Motor neuron (in vitro differentiated cells): ENCODE data around the gene FAM167B. TPM values are rescaled to one million over a fixed set of nuclear protein-coding genes. Genes with fewer than 3 reads are reported as not detected.
A peak's percentile ranks its signal among the peaks of the same experiment; 100 is the strongest.
"Not testable (repeated sequence)": the region's sequence is repeated elsewhere in the genome, so short reads cannot be mapped to it uniquely, and the experiment has no call there.

Experiments used
- ATAC-seq, 8 experiments: fragments of 200-7000 bp; cut with Tn5 transposase; replicated peaks in 6 of 8; 2 replicates each; pipeline ENCODE4 v1.8.0; 2021; ENCODE audit warnings: mild to moderate bottlenecking in 8 of 8, moderate library complexity in 8 of 8
- H3K27ac ChIP-seq, 2 donors: fragments of 250-450 bp; sonication (Bioruptor Pico); 2 replicates each; pipeline ENCODE4 v1.9.0; 2021; ENCODE audit warnings: antibody characterized with exemption in 2 of 2, mild to moderate bottlenecking in 2 of 2, moderate library complexity in 1 of 2
- H3K4me1 ChIP-seq, 2 donors: fragments of 250-450 bp; sonication (Bioruptor Pico); replicated peaks in 1 of 2; 2 replicates each; pipeline ENCODE4 v1.6.1; 2021; ENCODE audit warnings: antibody characterized with exemption in 2 of 2, mild to moderate bottlenecking in 2 of 2, moderate library complexity in 1 of 2
- H3K4me3 ChIP-seq, 5 donors: fragments of 250-450 bp; sonication (Bioruptor Pico); 2 replicates each; pipeline ENCODE4 v1.9.0; 2021; ENCODE audit warnings: antibody characterized with exemption in 5 of 5, mild to moderate bottlenecking in 5 of 5, moderate library complexity in 4 of 5
- WGBS, 10 experiments: fragments of 450-650 bp; shearing (Covaris generic); methylation state at CpG; one replicate each; pipeline ENCODE4 v1.0.0; 2022; 5-methylcytosine and 5-hydroxymethylcytosine counted together
- in situ Hi-C, 9 experiments: fragments of 400-800 bp; cut with MboI; loops; one replicate each; pipeline ENCODE4 v1.15.0; 2021; ENCODE audit warnings: low sequenced_read_pairs in 9 of 9, low pct_unique_long_range_greater_than_20kb in 2 of 9; ENCODE audit not compliant: unreplicated experiment in 9 of 9
- total RNA-seq, 8 experiments: library from RNA; unstranded; fragments of 300-600 nt; gene quantifications; 2 replicates each; pipeline versions ENCODE4 v1.2.3 to v1.2.4, GENCODE V29; 2022

FAM167B gene
- total RNA-seq, 8 experiments from 2014 or later, result 0.49 to 12.0 (median 2.2) TPM; not detected in 1

DNA sequence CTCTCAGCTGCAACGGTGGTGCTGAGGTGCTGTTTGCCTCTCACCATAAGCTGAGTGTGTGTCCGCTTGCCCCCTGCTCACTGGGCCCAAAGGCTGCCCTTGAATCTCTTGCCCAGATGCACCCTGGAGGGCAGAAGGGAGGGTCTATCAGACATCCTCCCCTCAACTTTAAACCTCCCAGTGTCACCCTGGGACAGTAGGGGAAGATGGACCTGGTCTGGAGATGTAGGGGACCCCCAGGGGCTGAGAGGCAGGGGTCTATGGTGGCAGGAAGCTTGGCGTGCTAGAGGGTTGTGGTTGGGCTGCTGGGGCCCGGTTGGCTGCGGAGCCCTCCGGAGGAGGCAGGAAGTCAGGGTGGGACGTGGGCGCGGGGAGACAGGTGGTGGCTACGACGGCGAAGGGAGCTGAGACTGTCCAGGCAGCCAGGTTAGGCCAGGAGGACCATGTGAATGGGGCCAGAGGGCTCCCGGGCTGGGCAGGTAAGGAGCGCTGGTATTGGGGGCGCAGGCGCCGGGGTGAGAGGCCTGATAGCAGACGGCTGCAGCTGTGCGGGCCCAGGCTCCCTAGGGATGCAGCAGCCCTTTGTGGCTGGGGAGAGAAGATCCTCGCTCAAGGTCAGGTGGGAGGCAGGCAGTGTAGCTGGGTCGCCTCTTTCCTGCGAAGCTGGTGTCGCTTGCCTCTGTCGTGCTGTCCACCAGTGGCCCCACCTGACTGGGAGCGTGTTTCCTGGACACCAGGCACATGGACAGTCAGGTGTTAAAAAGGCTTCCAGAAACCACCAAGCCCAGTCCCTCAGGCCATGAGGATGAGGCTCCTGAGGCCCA, 4.1 kb downstream of the FAM167B start, which contains the start of gene LCK:
Gene LCK, plus strand, starts transcription at position 373 of the 824 bp plus-strand sequence. CDS start 23,065 bp downstream, outside the sequence.
- H3K27ac ChIP-seq, result peak within 1 kb of the TSS; percentile 42 to 68
- 0 to 100% (median 88%) methylated on average over 1 to 19 of the region's 25 CpGs; no CpG with 5 or more reads in 3 of the 10 experiments for WGBS, 10 experiments
- peaks cover 23 to 27% of the 10 kb centered on the region in 2 donors for H3K4me1 ChIP-seq
- in situ Hi-C loops, result no loop called here
- peak in 2 of 8 experiments; percentile 3 to 4 for ATAC-seq
- H3K4me3 ChIP-seq, result no peak within 1 kb of the TSS

DNA sequence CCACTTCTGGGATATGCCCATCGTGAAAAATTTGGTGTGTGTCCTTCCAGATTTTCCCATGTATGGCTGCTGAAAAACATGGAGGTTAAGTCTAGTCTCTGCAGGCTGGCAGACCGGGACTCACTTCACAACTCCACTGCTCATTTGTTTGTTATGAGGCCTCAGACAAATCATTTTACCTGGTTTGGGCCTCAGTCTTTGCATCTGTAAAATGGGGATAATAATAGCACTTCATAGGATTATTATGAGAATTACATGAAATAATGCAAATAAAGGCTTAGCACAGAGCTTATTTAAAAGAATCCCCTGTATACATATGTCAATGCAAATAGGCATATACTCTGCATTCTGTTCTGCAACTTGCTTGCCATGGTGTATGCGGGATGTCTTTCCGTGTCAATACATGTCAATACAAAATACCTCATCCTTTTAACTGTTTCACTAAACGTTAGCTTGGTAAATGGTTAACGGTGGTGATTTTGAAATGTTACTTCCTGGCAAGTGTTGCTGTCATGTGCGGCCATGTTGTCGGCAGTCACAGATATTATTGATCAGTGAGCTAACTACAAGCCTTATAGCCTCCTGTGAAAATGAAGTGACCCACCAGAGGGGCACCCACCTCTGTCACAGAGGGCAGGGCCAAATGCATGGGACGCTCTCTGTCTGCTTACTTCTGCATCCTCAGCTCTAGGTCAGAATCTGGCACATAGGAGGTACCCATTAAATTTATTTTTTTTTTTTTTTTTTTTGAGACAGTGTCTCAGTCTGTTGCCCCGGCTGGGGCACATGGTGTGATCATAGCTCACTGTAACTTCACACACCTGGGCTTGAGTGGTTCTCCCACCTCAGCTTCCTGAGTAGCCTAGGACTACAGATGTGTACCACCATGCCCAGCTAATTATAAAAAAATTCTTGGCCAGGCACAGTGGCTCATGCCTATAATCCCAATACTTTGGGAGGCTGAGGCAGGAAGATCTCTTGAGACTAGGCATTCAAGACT, 8.3 kb downstream of the FAM167B start:
- peaks cover 8 to 13% of the 10 kb centered on the region in 2 donors for H3K4me1 ChIP-seq
- H3K4me3 ChIP-seq, result no peak overlapping the region
- in situ Hi-C loops, result no loop called here
- 22 to 100% (median 90%) methylated on average over 1 to 10 of the region's 10 CpGs for WGBS, 10 experiments
- ATAC-seq, result no peak
- no peak overlapping the region for H3K27ac ChIP-seq

DNA sequence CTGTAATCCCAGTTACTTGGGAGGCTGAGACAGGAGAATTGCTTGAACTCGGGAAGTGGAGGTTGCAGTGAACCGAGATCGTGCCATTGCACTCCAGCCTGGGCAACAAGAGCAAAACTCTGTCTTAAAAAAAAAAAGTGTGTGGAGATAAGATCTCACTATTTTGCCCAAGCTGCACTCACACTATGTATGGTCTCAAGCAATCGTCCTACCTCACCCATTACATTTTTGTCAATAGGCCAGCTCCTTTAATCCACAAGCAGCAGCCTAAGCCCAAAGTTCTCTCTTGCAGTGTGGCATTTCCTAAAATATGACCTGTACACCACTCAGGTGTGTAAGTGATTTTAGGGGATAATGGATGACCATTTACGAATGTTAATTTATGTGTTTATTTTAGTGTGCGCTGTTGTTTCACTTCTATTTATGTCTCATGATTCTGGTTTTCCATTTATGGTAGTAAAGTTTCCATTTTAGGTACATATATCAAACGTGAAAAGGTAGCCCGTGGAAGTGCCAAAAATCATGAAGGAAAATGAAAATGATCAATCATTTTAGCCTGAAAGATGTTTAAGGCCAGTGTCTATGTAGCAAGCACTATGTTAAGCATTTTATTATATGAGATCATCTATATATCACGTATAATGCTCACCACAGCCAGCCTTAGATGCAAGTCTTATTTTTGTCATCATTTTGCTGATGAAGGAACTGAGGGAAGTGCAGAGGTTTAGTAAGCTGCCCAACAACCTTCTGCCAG, 9.6 kb downstream of the FAM167B start:
- H3K4me3 ChIP-seq, result no peak overlapping the region
- ATAC-seq, result no peak
- in situ Hi-C loops, result no loop called here
- H3K4me1 ChIP-seq, result peaks cover 0 to under 1% of the 10 kb centered on the region in 2 donors
- 43 to 89% (median 70%) methylated on average over 1 to 9 of the region's 9 CpGs for WGBS, 10 experiments
- no peak overlapping the region for H3K27ac ChIP-seq

DNA sequence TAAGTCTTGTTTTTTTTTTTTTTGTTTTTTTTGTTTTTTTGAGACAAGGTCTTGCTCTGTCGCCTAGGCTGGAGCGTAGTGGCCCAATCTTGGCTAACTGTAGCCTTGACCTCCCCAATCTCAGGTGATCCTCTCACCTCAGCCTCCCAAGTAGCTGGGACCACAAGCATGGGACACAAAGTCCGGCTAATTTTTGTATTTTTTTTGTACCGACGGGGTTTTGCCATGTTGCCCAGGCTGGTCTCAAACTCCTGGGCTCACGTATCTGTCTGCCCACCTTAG, 10.1 kb downstream of the FAM167B start:
- H3K4me1 ChIP-seq, result no peaks in the 10 kb centered on the region
- 70 to 96% (median 85%) methylated on average over 2 to 6 of the region's 6 CpGs; no CpG with 5 or more reads in 3 of the 10 experiments for WGBS, 10 experiments
- no peak overlapping the region for H3K4me3 ChIP-seq
- ATAC-seq, result no peak
- in situ Hi-C loops, result no loop called here
- no peak overlapping the region for H3K27ac ChIP-seq

DNA sequence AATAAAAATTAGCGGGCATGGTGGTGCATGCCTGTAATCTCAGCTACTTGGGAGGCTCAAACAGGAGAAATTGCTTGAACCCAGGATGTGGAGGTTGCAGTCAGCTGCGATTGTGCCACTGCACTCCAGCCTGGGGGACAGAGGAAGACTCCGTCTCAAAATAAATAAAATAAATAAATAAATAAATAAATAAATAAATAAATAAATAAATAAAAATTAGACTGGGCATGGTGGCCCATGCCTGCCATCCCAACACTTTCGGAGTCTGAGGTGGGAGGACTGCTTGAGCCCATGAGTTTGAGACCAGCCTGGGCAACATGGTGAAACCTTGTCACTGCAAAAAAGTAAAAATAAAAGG, 16.2 kb downstream of the FAM167B start:
- H3K27ac ChIP-seq, H3K4me3 ChIP-seq, in situ Hi-C loops, ATAC-seq, H3K4me1 ChIP-seq: not testable (repeated sequence)
- 80 to 100% (median 90%) methylated on average over 1 to 4 of the region's 4 CpGs for WGBS, 10 experiments

DNA sequence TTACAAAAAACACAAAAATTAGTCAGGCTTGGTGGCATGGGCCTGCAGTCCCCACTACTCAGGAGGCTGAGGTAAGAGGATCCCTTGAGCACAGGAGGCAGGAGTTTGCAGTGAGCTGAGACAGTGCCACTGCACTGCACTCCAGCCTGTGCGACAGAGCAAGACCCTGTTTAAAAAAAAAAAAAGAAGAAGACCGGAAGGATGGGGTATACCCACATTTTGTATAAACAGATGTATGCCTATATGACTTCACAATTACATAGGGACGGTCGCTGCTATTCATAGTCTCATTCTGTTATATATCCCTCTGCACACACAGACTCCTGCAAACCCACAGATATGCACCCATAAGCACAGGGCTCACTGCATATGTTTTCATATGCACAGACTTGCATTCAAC, 16.7 kb downstream of the FAM167B start:
- in situ Hi-C loops, result no loop called here
- no peak for ATAC-seq

DNA sequence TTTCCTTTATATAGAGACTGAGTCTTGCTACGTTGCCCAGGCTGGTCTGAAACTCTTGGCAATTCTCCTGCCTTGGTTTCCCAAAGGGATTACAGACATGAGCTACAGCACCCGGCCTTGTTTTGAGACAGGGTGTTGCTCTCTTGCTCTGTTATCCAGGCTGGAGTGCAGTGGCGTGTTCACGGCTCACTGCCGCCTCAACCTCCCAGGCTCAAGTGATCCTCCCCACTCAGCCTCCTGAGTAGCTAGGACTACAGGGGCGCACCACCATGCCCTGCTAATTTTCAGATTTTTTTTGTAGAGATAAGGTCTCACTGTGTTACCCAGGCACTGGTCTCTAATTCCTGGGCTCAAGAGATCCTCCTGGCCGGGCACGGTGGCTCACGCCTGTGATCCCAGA, 18.8 kb downstream of the FAM167B start:
- Histone ChIP-seq H3K4me3 (no peak overlapping the region), H3K4me1 (no peaks in the 10 kb centered on the region), H3K27ac (no peak overlapping the region)
- 70 to 100% (median 91%) methylated on average over 1 to 7 of the region's 9 CpGs for WGBS, 10 experiments
- in situ Hi-C loops, result no loop called here
- ATAC-seq, result no peak

More for the DNA sequence above, 16.7 kb downstream of the FAM167B start:
- no peaks in the 10 kb centered on the region for H3K4me1 ChIP-seq
- no peak overlapping the region for H3K27ac ChIP-seq
- 40 to 88% (median 83%) methylated on average over 1 to 4 of the region's 4 CpGs; no CpG with 5 or more reads in 2 of the 10 experiments for WGBS, 10 experiments
- no peak overlapping the region for H3K4me3 ChIP-seq

DNA sequence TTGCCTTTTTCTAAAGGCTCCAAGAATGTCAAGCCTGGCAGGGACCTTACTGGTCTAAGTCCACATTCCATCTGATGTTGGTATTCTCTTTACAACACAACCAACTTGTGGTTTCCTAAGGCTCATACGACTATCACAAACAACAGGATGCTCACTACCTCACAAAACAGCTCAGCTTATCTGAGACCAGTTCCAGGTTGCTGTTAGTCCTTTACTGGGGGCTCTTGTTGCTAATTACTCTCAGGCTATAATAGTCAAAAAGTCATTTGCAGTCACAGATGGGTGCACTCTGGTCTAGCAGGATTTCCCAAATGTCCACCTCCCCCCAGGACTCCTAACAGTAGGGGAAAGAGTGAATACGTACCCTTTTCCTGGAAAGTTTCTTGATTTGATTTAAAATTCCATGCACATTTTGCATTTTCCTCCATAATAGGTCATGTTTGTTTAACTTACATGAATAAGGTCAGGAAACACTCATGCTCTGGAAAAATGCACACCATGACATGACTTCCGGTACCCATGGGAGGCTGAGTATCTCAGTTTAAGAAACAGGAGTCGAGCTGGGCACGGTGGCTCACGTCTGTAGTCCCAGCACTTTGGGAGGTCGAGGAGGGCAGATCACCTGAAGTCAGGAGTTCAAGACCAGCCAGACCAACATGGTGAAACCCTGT, 20.0 kb downstream of the FAM167B start:
- Histone ChIP-seq H3K4me3 (no peak overlapping the region), H3K27ac (no peak overlapping the region), H3K4me1 (no peaks in the 10 kb centered on the region)
- in situ Hi-C loops, result no loop called here
- 15 to 100% (median 63%) methylated on average over 1 to 7 of the region's 7 CpGs for WGBS, 10 experiments
- ATAC-seq, result peak in 3 of 8 experiments; percentile 50 to 86 (median 78)

DNA sequence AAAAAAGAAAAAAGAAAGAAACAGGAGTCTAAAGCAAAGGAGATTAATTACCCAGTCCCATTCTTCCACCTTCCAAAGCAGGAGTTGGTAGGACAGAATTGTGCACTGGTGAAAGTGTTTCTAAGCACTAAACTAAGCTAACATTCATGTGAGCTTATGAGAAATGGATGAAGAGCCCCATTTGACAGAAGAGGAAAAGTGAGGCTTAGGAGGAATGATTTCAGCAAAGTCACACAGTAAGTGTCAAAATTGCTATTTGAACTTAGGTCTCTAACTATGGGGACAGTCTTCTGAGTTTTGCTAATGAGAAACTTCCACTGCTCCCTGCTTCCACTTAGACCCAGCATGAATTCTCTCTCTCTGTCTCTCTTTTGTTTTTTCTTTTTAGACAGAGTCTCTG, 22.7 kb downstream of the FAM167B start:
- in situ Hi-C loops, result no loop called here
- Histone ChIP-seq H3K4me3 (no peak overlapping the region), H3K27ac (no peak overlapping the region), H3K4me1 (peaks cover 3 to 4% of the 10 kb centered on the region in 2 donors)
- no peak for ATAC-seq

DNA sequence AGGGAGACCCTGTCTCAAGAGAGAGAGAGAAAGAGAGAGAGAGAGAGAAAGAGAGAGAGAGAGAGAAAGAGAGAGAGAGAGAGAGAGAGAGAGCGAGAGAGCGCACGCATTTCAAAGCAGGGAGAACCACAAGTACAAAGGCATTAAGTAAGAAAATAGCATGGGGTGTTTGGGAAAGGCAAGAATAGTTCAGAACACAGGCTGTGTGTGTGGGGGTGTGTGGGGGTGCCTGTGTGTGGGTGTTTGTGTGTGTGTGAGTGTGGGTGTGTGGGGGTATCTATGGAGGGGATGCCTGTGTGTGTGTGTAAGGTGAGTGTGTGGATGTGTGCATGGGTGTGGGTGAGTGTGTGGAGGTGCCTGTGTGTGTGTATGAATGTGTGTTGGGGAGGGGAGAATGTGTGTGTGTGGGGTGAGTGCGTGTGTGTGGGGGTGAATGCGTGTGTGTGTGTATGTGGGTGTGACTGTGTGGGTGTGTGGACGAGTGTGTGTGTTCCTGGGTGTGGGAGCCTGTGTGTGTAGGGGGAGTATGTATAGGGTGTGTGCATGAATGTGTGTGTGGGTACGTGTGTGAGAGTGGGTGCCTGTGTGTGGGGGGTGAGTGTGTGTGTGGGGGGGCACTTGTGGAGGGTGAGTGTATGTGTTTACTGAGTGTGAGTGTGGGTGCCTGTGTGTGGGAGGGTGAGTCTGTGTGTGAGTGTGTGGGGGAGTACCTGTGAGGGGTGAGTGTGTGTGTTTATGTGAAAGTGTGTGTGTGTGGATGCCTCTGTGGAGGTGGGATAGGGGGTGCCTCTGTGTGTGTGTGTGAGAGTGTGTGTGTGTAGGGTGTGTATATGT, 25.8 kb downstream of the FAM167B start:
- no peak overlapping the region for H3K27ac ChIP-seq
- ATAC-seq, result peak in 2 of 8 experiments; percentile 20 to 22
- H3K4me3 ChIP-seq, result no peak overlapping the region
- in situ Hi-C loops, result no loop called here
- H3K4me1 ChIP-seq, result peaks cover 3 to 4% of the 10 kb centered on the region in 2 donors
- 60 to 70% methylated on average over 1 to 2 of the region's 7 CpGs; no CpG with 5 or more reads in 8 of the 10 experiments for WGBS, 10 experiments

DNA sequence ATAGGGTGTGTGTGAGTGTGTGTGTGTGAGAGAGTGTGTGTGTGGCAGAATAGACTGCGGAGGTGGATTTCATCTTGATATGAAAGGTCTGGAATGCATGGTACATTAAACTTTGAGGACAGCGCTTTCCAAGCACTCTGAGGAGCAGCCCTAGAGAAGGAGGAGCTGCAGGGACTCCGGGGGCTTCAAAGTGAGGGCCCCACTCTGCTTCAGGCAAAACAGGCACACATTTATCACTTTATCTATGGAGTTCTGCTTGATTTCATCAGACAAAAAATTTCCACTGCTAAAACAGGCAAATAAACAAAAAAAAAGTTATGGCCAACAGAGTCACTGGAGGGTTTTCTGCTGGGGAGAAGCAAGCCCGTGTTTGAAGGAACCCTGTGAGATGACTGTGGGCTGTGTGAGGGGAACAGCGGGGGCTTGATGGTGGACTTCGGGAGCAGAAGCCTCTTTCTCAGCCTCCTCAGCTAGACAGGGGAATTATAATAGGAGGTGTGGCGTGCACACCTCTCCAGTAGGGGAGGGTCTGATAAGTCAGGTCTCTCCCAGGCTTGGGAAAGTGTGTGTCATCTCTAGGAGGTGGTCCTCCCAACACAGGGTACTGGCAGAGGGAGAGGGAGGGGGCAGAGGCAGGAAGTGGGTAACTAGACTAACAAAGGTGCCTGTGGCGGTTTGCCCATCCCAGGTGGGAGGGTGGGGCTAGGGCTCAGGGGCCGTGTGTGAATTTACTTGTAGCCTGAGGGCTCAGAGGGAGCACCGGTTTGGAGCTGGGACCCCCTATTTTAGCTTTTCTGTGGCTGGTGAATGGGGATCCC, 26.6 kb downstream of the FAM167B start:
- Histone ChIP-seq H3K27ac (no peak overlapping the region), H3K4me3 (no peak overlapping the region), H3K4me1 (peaks cover 3 to 4% of the 10 kb centered on the region in 2 donors)
- WGBS, 10 experiments, result 29 to 64% (median 42%) methylated on average over 1 to 8 of the region's 10 CpGs; no CpG with 5 or more reads in 1 of the 10 experiments
- ATAC-seq, result peak in 6 of 8 experiments; percentile 16 to 57 (median 34)
- in situ Hi-C loops, result no loop called here
